D341Med (cell line): Measurements from ENCODE around the gene CEL.
"Not testable (repeated sequence)": the region's sequence is repeated elsewhere in the genome, so short reads cannot be mapped to it uniquely, and the experiment has no call there.

ENCODE experiments used
- DNase-seq: peaks from one replicate; pipeline ENCODE4 v3.0.0; 2012; ENCODE audit warnings: low spot score

CEL gene

GRCh38 chr9:133086212-133086860 is 24.6 kb downstream of the CEL start:
- not testable (repeated sequence) for DNase-seq

DNA sequence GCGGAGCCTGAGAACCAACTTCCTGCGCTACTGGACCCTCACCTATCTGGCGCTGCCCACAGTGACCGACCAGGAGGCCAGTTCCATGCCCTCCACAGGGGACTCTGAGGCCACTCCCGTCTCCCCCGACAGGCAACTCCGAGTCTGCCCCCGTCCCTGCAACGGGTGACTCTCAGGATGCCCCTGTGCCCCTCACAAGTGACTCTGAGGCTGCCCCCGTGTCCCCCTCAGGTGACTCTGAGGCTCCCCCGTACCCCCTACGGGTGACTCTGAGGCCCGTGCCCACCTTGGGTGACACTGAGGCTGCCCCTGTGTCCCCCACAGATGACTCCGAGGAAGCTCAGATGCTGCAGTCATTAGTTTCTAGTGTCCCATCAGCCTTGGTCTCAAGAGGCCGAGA is 25.1 kb downstream of the CEL start:
- peak; percentile 13 for DNase-seq

GRCh38 chr9:133087429-133088145 is 25.8 kb downstream of the CEL start:
- DNase-seq: peak; percentile 18

DNA sequence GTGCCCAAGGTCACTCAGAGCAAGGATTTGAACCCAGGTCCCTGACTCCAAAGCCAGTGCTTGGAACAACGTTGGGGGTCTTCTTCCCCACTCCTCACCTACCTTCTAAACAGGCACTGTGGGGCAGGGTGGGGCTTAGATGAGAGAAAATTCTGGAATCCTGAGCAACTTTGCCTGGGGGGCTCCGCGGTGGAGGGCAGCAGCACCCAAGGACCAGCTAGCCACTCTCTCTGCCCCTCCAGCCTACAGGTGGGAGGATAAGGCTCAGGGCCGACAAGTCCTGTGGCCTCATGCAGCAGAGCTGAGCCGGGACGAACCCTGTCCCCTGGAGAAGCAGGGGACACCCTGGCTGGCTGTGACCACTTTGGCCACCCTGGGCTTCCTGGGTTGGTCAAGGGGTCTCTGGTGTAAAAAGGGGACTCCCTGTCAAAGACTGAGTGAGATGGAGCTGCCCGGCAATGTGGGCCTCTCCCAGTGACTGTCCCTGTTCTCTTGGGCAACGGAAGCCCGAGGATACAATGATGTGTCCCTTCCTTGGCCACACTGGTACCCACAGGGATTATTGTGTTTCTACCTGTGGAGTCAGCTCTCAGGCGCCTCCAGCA is 26.5 kb downstream of the CEL start:
- no peak for DNase-seq

DNA sequence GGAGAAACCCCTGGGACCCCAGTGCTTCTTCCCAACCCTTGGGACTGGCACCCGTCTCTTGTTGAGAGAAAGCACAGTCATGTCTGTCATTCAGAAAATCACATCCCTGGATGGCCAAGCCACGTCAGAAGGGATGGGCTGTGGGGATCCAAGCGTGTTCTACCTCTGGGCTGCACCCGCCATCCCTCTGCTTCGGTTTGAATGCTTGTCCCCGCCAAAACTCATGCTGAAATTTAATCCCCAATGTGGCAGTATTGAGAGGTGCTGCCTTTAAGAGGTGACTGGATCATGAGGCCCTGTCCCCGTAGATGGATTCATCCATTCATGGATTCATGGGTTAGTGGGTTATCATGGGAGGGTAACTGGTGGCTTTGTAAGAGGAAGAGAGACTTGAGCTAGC is 27.0 kb downstream of the CEL start:
- DNase-seq: no peak

- DNase-seq: no peak
These were observed 27.5 kb downstream of the CEL start for GRCh38 chr9:133089271-133089671.

- no peak for DNase-seq
These were observed 28.4 kb downstream of the CEL start for GRCh38 chr9:133090187-133090586.

DNA sequence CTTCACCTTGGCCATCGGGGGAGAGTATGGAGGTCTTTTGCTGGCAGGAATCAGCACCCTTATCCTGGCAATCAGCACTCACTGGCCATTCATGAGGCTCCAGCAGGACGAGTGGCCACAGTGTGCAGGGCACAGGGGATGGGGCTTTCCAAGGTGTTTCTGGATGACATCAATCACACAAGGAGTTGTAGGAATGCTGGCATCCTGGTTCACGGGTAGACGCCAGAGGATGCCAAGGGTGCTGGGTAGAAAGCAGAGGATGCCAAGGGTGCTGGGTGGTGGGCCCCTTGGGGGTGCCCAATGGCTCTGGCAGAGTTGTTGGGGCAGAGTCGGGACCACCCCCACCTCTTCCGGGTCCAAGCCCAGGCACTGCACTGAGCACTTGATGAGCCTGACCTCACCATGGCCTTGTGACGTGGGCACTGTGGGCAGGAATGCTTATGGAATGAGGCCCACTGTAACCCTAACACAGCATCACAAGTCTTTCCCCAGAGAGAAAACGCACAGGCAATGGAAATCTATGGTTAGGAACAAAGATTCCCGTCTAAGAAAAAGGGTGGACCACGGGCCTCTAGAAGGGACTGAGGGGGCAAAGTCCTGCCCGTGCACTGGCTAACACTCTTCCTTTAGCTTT is 29.1 kb downstream of the CEL start:
- DNase-seq: no peak

GRCh38 chr9:133094351-133094750 is 32.6 kb downstream of the CEL start:
- DNase-seq: not testable (repeated sequence)

DNA sequence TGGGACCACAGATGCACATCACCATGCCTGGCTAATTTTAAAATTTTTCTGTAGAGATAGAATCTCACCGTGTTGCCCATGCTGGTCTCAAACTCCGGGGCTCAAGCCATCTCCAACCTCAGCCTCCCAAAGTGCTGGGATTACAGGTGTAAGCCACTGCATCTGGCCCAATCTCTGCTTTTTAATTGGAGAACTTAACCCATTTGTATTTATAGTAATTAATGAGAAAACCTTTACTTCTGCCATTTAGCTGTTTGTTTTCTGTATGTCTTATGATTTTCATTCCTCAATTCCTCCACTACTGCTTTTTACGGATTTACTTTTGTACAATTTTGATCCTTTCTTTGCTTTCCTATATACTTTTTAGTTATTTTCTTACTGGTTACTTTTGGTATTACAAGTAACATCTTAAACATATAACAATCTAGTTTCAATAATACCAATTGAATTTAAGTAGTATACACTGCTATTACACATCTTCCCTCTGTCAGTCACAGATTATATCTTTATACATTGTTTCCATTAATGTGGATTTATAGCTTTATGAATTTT is 33.1 kb downstream of the CEL start:
- no peak for DNase-seq

- DNase-seq: no peak
These were observed 36.4 kb downstream of the CEL start for GRCh38 chr9:133098104-133098754.

DNA sequence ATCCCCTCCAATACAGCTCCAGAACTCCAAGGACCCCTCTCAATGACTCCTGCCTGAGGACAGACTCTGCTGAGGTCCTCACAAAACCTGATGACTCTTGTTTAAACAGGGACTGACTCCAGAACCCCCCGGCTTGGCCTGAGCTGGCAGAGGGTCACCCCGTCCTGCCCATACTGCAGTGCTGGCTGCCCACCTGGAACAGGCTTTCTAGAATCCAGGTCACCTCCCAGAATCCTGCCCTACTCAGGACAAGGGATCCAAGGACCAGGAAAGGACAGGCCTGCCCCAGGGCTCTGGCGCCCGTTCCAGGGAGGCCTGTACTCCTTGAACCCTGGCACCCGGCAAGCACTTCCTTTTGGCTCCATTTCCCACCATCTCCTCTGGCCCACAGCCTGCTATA is 37.1 kb downstream of the CEL start:
- no peak for DNase-seq

DNA sequence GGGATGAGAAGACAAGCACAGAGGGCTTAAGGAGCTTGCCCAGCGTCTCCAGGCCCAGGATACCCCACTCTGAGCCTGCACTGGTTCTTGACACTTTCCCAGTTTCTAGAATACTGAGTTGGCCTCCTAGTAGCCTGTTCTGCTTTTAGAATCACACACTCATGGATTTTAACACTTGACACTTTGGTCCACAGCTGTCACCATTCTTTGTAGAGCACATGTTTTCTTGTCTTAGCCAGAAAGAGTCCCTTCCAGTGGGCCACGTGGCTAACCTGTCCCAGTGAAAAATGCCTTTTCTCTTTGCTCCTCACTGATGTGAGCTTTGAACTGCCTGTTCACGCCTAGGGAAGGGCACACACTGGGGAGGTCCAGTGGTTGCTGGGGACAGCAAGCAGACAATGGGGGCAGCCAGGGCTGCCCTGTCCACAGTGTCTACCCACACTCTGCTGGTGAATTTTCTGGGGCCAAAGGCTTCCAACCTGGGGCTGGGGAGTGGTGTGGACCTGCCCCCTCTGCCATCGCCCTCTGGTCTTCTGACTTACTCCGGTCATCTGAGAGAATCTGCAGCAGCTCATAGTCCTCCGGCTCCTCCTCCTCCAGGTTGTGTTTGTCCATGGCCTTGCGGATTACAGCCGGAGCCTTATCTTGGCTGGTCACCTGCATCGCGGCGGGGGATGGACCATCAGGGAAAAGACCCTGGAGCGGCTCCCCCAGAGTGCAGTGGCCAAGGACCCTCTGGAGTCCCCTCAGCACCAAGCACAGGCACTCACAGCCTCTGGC is 38.1 kb downstream of the CEL start:
- DNase-seq: no peak

GRCh38 chr9:133100506-133101355 is 39.0 kb downstream of the CEL start:
- no peak for DNase-seq

- no peak for DNase-seq
These were observed 39.8 kb downstream of the CEL start for GRCh38 chr9:133101356-133102189.

- DNase-seq: no peak
These were observed 40.6 kb downstream of the CEL start for GRCh38 chr9:133102190-133103021.

DNA sequence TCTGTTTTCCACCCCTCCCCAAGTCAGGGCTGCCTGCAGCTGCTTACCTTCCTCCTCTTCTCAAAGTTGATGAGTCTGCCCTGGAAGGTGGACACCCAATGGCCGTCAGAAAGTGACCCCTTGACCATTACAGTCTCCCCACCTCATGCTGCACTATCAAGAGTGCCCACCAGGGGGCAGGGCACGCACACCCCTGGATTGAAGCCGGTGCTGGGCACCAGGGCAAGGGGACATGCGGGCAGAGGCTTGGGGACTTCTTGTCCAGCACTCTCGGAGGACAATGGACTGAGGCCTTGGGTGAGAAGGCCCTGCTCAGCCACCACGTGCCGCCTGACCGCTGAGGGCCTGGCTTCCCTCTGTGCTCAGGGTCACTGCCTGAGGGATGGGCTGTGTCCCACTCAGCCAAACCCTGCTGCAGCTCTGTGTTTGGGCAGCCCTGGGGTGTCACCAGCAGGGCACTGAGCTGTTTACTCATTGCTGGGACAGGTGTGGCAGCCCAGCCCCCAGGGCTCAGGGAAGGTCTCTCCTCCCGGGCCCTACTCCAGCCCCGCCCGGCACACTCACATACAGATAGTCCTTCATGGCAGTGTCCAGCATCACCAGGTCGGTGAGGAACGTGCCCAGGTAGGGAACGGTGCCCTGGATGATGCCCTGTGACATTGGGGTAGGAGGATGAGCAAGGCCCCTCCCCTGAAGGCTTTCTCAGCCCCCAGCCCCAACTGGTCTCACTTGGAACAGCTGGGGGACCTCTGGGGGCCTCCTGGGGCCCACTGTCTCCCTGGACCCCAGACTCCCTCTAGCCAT is 41.6 kb downstream of the CEL start:
- peak; percentile 77 for DNase-seq
